ENCODE results near the gene PRRC2A.
A peak's percentile ranks its signal among the peaks of the same experiment; 100 is the strongest.

DNA sequence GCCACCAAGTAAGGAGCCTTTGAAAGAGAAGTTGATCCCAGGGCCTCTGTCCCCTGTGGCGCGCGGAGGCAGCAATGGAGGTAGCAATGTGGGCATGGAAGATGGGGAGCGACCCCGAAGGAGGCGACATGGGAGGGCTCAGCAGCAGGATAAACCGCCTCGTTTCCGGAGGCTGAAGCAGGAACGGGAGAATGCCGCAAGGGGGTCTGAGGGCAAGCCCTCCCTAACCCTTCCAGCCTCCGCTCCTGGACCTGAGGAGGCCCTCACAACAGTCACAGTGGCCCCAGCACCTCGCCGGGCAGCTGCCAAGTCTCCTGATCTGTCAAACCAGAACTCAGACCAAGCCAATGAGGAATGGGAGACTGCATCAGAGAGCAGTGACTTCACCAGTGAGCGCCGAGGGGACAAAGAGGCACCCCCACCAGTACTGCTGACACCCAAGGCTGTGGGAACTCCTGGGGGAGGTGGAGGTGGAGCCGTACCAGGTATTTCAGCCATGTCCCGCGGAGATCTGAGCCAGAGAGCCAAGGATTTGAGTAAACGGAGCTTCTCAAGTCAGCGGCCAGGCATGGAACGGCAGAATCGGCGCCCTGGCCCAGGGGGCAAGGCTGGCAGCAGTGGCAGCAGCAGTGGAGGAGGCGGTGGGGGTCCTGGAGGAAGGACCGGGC, 11.9 kb downstream of the PRRC2A start:
- TF ChIP-seq, protein P1, sequence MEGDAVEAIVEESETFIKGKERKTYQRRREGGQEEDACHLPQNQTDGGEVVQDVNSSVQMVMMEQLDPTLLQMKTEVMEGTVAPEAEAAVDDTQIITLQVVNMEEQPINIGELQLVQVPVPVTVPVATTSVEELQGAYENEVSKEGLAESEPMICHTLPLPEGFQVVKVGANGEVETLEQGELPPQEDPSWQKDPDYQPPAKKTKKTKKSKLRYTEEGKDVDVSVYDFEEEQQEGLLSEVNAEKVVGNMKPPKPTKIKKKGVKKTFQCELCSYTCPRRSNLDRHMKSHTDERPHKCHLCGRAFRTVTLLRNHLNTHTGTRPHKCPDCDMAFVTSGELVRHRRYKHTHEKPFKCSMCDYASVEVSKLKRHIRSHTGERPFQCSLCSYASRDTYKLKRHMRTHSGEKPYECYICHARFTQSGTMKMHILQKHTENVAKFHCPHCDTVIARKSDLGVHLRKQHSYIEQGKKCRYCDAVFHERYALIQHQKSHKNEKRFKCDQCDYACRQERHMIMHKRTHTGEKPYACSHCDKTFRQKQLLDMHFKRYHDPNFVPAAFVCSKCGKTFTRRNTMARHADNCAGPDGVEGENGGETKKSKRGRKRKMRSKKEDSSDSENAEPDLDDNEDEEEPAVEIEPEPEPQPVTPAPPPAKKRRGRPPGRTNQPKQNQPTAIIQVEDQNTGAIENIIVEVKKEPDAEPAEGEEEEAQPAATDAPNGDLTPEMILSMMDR (IDR thresholded peaks at IDR 0.05): no peak
- TF ChIP-seq POLR2A (IDR thresholded peaks at IDR 0.05): no peak
- TF ChIP-seq EP300 (IDR thresholded peaks at IDR 0.05): no peak
- TF ChIP-seq POLR2AphosphoS5 (IDR thresholded peaks at IDR 0.05): peak in 1 of 4 donors; percentile 6

Measured in sigmoid colon (tissue), 4 donors.